MG63 (cell line): ENCODE measurements around the gene OTOGL. TPM values are rescaled to one million over a fixed set of nuclear protein-coding genes. Genes with fewer than 3 reads are reported as not detected.
"Not testable (repeated sequence)": the region's sequence is repeated elsewhere in the genome, so short reads cannot be mapped to it uniquely, and the experiment has no call there.

Source experiments
- DNase-seq: peaks from one replicate; pipeline ENCODE4 v3.0.0-alpha.2; 2020
- H3K27me3 ChIP-seq: fragments of 250-450 bp; sonication (Bioruptor Pico); 2 replicates; pipeline ENCODE4 v1.5.1; 2020; ENCODE audit warnings: mild to moderate bottlenecking, moderate library complexity
- H3K36me3 ChIP-seq: fragments of 250-450 bp; sonication (Bioruptor Pico); 2 replicates; pipeline ENCODE4 v1.5.1; 2020; ENCODE audit warnings: mild to moderate bottlenecking, moderate library complexity
- H3K4me3 ChIP-seq: fragments of 250-450 bp; sonication (Bioruptor Pico); 2 replicates; pipeline ENCODE4 v1.5.1; 2020; ENCODE audit warnings: mild to moderate bottlenecking, moderate library complexity
- H3K9me3 ChIP-seq: fragments of 250-450 bp; sonication (Bioruptor Pico); 2 replicates; pipeline ENCODE4 v1.5.1; 2020; ENCODE audit warnings: mild to moderate bottlenecking, moderate library complexity
- total RNA-seq: library from RNA; depleted of rRNA; stranded (reverse); fragments of >200 nt; shearing (Covaris generic); gene quantifications from 2 replicates; pipeline ENCODE4 v1.2.3, GENCODE V29; 2014; ENCODE audit warnings: low replicate concordance

The OTOGL gene
- total RNA-seq, 1 experiment from 2014 or later: not detected

DNA sequence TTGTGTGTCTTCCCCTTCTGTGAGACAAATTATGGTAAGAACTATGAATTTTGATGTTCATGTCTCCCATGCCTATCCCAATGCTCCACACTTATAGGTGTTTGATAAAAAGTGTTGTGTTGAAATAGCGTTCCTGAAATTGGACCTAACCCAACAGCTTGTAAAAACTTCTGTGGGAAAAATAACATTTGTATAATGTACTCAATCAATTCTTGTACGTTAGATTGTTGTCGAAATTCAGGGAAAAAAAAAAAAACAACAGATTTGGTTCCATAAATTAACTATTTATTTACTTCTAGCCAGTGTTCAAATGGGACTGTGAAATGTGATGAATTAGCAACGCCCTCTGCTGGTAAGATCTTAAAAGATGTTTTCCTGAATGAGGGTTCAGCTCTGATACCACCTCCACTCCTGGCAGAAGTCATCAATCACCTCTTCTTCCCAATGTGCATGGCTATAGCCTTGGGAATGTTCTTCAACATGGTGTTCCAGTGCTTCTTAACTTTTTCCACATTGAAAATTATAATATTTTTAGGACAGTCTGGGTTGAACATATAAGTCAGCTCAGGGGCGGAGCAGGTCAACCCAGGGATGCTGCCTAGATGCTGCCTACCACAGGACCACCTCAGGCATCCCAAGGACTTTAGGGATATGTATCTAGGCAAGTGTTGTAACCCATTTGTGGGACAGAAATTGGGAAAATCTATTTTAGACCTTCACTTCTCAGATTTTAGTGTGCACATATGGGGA lies 170.6 kb downstream of the OTOGL start:
- Histone ChIP-seq H3K27me3 (no peaks in the 10 kb centered on the region), H3K4me3 (no peak overlapping the region), H3K9me3 (no peaks in the 10 kb centered on the region), H3K36me3 (no peaks in the 10 kb centered on the region)
- no peak for DNase-seq

DNA sequence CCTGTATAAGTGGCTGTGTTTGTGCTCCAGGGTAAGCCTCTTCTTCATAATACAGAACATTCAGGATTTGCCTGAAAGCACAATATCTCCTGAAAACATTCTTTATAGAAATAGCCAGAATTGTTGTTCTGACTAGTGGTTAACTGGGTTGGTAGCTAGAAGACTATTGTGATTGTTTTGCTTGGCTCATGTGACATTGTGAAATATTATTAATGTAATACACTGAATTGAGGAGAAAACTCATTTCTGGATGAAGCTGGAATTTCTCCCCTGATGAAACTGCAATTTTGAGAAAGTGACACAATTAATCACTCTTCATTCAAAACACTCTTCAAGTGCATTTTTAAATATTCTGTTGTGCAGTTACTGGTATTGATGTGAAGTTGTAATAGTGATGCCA lies 172.4 kb downstream of the OTOGL start:
- no peak overlapping the region for H3K4me3 ChIP-seq
- no peak for DNase-seq
- H3K27me3 ChIP-seq: no peaks in the 10 kb centered on the region
- H3K36me3 ChIP-seq: no peaks in the 10 kb centered on the region
- no peaks in the 10 kb centered on the region for H3K9me3 ChIP-seq

DNA sequence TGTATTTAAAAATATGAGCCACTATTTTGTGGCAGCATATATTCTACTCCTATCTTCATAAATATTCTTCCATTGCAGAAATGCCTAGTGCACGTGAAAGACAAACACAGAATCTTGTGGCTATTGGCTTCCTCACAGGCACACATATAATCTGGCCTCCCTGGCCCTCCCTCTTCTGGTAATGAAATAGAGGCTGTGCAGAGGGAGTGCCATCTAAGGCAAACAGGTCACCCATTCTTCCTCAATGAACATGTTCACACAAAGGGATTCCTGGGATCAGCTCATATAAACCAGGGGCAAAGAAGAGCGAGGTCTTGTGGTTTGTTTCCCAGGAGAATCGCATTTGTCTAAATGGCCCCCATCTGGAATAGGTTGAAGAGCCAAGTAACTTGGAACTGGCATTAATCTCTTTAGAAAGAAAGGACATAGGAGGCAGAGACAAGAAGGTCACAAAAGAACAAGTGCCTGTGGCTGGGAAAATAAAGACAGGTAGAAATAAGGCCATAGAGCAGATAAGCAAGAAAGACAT lies 173.1 kb downstream of the OTOGL start:
- no peak for DNase-seq
- Histone ChIP-seq H3K9me3 (no peaks in the 10 kb centered on the region), H3K4me3 (no peak overlapping the region), H3K27me3 (no peaks in the 10 kb centered on the region), H3K36me3 (no peaks in the 10 kb centered on the region)

- H3K4me3 ChIP-seq: no peak overlapping the region
- H3K36me3 ChIP-seq: no peaks in the 10 kb centered on the region
- no peaks in the 10 kb centered on the region for H3K9me3 ChIP-seq
- no peak for DNase-seq
- no peaks in the 10 kb centered on the region for H3K27me3 ChIP-seq
These were observed 173.8 kb downstream of the OTOGL start for GRCh38 chr12:80273144-80273543.

DNA sequence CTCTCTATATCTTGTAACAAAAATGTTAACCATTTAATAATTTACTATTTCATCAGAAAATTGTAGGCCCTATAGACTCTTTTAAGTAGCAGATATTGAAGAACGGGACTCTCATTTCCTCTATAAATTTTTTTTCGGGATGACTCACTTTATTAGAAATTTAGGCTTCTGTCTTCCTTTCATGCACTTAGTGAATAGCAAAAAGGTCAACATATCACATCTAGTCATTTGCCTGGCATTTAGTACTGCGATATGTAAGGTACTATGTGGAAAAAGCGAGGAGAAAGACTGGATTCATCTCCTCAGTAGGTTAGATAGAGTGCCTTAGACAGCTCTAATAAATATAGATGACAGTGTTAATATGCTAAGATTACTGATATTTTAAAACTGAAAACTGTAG lies 178.4 kb downstream of the OTOGL start:
- DNase-seq: no peak

DNA sequence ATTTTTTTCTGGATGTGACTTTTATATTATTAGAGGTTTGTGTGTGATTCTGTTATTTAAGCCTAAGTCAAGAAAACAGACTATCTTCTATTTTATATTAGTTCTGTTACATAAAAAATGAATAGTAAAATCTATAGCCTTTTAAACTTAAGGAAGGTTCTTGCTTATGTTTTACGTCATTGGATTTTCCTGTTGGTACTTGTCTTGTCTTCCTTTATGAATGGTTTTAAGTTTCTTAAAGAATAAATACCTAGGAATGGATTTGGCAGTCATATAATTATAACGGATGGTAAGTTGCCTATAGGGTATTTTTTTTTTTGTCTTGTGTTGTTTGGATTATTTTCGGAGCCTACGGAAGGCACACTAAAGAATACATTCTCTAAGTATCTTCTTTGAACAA lies 182.9 kb downstream of the OTOGL start:
- Histone ChIP-seq H3K27me3 (no peaks in the 10 kb centered on the region), H3K9me3 (peaks cover 12% of the 10 kb centered on the region), H3K36me3 (no peaks in the 10 kb centered on the region), H3K4me3 (no peak overlapping the region)
- DNase-seq: no peak

More for the DNA sequence above, 178.4 kb downstream of the OTOGL start:
- H3K27me3 ChIP-seq: no peaks in the 10 kb centered on the region
- H3K36me3 ChIP-seq: no peaks in the 10 kb centered on the region
- H3K9me3 ChIP-seq: peaks cover 12% of the 10 kb centered on the region
- no peak overlapping the region for H3K4me3 ChIP-seq

DNA sequence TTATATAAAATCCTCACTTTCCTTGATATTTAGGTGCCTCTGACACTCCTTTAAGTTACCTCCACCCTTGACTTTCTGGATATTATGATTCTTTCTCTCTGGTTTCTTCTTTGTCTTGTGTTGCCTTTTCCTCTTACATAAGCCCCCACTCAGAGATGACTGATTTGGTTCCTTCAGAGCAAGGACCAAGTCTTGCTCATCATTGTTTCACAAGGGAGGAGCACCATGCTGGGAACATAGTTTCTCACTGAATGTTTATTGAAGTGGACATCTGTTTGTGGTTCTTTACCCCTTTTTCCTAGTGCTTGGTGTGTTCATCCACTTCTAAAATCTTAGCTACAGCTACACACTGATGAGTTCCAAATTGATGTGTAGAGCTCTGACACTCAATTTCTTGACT lies 183.4 kb downstream of the OTOGL start:
- no peak overlapping the region for H3K4me3 ChIP-seq
- H3K9me3 ChIP-seq: peaks cover 12% of the 10 kb centered on the region
- no peaks in the 10 kb centered on the region for H3K27me3 ChIP-seq
- no peaks in the 10 kb centered on the region for H3K36me3 ChIP-seq
- DNase-seq: no peak

DNA sequence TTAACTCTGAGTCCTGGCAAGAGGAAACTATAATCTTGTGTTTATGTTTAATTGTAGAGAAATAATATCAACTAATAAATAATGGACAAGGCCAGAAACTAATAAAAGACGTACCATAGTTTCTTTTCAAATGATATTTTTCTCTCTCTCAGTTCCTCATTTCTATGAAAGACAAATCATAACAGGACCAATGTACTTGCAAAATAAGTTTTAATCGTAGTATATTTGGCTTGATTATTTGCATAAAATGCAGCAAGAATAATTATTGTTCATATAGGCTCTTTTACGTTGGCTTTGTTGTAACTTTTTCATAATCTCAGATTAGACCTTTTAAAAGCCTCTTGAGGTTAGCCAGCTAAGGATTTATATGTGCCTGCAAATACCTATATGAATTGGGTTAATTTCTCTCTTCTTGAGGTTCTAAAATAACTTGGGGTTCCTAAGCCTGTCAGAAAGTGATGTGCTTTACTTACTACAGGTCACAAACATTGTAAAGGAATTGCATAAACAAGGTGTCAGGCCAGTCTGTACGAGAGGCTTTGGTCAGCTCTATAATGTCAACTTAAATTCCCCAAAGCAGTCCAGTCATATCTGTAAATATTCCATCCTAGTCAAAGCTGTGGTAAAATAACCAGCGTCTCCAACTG lies 191.9 kb downstream of the OTOGL start:
- Histone ChIP-seq H3K9me3 (no peaks in the 10 kb centered on the region), H3K27me3 (no peaks in the 10 kb centered on the region), H3K4me3 (no peak overlapping the region), H3K36me3 (no peaks in the 10 kb centered on the region)
- no peak for DNase-seq

GRCh38 chr12:80293347-80293746 lies 194.0 kb downstream of the OTOGL start:
- Histone ChIP-seq H3K9me3 (no peaks in the 10 kb centered on the region), H3K36me3 (no peaks in the 10 kb centered on the region), H3K4me3 (no peak overlapping the region), H3K27me3 (no peaks in the 10 kb centered on the region)
- DNase-seq: no peak

DNA sequence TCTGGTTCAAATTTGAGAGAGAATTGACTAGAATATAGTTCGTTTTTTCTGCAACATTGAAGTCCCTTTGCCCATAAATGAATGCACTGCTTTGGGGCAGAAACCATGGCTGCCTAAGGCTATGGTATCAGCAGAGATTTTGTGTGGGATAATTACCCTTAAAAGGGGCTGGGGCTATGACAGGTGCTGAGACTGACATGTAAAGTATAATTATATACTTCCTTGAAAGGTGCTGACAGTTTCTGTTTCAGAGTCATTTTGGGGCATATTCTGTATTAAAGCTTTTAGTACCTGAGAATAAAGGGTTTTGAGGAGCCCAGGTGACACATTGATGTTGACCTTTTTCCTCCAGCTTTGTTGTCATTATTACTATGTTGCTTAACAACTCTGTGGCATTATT lies 194.4 kb downstream of the OTOGL start:
- DNase-seq: no peak
- no peaks in the 10 kb centered on the region for H3K9me3 ChIP-seq
- H3K4me3 ChIP-seq: no peak overlapping the region
- H3K27me3 ChIP-seq: no peaks in the 10 kb centered on the region
- H3K36me3 ChIP-seq: no peaks in the 10 kb centered on the region

GRCh38 chr12:80299219-80299618 lies 199.9 kb downstream of the OTOGL start:
- Histone ChIP-seq H3K9me3 (no peaks in the 10 kb centered on the region), H3K36me3 (no peaks in the 10 kb centered on the region), H3K4me3 (no peak overlapping the region), H3K27me3 (no peaks in the 10 kb centered on the region)
- no peak for DNase-seq

DNA sequence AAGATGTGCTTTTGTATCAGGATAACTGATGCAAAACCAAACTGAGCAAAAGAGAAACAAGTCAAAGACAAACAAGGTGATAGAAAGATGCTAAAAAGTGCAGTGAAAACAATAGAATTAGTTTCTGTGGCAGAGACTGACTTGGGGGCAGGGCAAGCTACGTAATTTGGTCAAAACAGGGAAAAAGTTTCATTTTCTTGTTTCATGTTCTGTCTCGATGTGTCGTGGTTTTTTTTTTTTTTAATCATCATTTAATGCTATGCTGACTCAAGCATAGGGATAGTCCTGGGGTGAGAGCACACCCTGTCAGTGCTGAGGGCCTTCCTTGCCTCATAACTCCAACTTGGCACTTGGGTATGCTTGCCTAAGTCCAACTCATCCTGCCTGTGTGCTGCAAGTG lies 200.6 kb downstream of the OTOGL start:
- no peak overlapping the region for H3K4me3 ChIP-seq
- H3K27me3 ChIP-seq: no peaks in the 10 kb centered on the region
- no peaks in the 10 kb centered on the region for H3K9me3 ChIP-seq
- H3K36me3 ChIP-seq: no peaks in the 10 kb centered on the region
- DNase-seq: no peak

DNA sequence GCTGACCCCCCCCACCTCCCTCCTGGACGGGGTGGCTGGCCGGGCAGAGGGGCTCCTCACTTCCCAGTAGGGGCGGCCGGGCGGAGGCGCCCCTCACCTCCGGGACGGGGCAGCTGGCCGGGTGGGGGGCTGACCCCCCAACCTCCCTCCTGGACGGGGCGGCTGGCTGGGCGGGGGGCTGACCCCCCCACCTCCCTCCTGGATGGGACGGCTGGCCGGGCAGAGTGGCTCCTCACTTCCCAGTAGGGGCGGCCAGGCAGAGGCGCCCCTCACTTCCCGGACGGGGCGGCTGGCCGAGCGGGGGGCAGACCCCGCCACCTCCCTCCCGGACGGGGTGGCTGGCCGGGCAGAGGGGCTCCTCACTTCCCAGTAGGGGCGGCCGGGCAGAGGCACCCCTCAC lies 208.1 kb downstream of the OTOGL start:
- not testable (repeated sequence) for DNase-seq, H3K4me3 ChIP-seq, H3K9me3 ChIP-seq, H3K27me3 ChIP-seq, H3K36me3 ChIP-seq

GRCh38 chr12:80313209-80313608 lies 213.9 kb downstream of the OTOGL start:
- Histone ChIP-seq H3K4me3 (no peak overlapping the region), H3K36me3 (no peaks in the 10 kb centered on the region), H3K9me3 (no peaks in the 10 kb centered on the region), H3K27me3 (no peaks in the 10 kb centered on the region)
- DNase-seq: no peak

DNA sequence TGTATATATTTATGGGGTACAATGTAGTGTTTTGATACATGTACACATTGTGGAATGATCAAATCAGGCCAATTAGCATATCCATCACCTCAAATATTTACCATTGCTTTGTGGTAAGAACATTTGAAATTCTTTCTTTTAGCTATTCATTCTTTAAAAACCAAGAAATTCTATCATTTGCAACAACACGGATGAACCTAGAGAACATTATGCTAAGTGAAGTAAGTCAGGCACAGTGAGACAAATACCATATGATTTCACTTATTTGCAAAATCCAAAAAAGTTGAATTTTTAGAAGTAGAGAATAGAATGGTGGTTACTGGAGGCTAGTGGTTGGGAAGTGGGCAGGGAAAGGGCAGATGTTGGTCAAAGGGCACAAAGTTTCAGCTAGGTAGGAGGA lies 215.4 kb downstream of the OTOGL start:
- DNase-seq: no peak
- H3K4me3 ChIP-seq: no peak overlapping the region
- no peaks in the 10 kb centered on the region for H3K36me3 ChIP-seq
- no peaks in the 10 kb centered on the region for H3K9me3 ChIP-seq
- H3K27me3 ChIP-seq: no peaks in the 10 kb centered on the region

- no peak for DNase-seq
- no peak overlapping the region for H3K4me3 ChIP-seq
These were observed 216.9 kb downstream of the OTOGL start for GRCh38 chr12:80316222-80316621.

DNA sequence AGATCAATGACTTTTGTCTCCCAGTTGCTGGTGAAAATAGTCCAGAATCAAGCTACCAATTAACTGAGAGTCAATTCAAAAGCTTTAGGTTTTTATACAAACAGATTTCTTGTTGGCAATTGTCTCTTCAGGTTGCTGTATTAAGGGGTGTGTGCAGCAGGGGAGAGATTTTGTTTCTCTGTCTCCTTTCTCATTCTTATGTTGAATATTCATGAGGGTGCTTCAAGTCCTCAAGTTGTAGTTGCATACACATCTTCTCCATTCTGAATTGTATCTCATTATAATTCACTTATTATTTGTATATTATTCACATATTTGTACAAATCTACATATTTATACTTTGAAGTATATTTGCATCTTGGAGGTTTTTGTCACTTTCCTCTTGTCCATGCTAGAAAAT lies 218.0 kb downstream of the OTOGL start:
- no peak overlapping the region for H3K4me3 ChIP-seq
- H3K9me3 ChIP-seq: no peaks in the 10 kb centered on the region
- DNase-seq: no peak
- no peaks in the 10 kb centered on the region for H3K36me3 ChIP-seq
- H3K27me3 ChIP-seq: no peaks in the 10 kb centered on the region

More at GRCh38 chr12:80316222-80316621, 216.9 kb downstream of the OTOGL start:
- H3K9me3 ChIP-seq: no peaks in the 10 kb centered on the region
- no peaks in the 10 kb centered on the region for H3K27me3 ChIP-seq
- H3K36me3 ChIP-seq: no peaks in the 10 kb centered on the region

DNA sequence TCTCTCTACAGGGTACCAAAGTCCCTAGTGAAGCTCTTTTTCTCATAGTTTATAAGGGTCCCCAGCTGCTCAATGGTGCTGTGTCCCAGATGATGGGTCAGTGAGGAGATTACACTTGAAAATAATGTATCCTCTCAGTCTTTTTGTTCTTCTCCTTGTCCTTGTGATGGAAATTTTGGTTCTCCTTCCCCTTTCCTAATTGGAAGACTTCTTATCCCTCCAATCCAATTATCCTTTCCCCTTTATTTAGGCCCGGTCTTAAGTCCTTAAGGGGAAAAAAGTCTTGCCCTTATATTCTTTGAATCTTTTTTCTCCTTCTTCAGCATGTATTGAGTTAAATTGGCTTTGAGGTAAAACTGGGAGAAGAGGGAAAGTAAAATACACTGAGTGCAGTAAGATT lies 218.6 kb downstream of the OTOGL start:
- no peaks in the 10 kb centered on the region for H3K27me3 ChIP-seq
- no peak overlapping the region for H3K4me3 ChIP-seq
- no peaks in the 10 kb centered on the region for H3K36me3 ChIP-seq
- H3K9me3 ChIP-seq: no peaks in the 10 kb centered on the region
- DNase-seq: no peak
